Endothelial cell of hepatic sinusoid (primary cell): ENCODE measurements around the gene TCF7L1.

ENCODE experiments used
- in situ Hi-C: cut with HindIII; loops from 2 replicates; pipeline ENCODE4 v1.10.0; 2017; ENCODE audit warnings: low sequenced_read_pairs

TCF7L1 gene

GRCh38 chr2:85130407-85130806 lies 2.8 kb upstream of the TCF7L1 start:
- in situ Hi-C loops: no loop called here

GRCh38 chr2:85131116-85131515 lies 2.1 kb upstream of the TCF7L1 start:
- in situ Hi-C loops: no loop called here

GRCh38 chr2:85132397-85132796 lies 795 bp upstream of the TCF7L1 start:
- in situ Hi-C loops: no loop called here

GRCh38 chr2:85133751-85134254 lies 611 bp downstream of the TCF7L1 start:
- in situ Hi-C loops: no loop called here

GRCh38 chr2:85134255-85134895 lies 1.2 kb downstream of the TCF7L1 start:
- in situ Hi-C loops: no loop called here

GRCh38 chr2:85134896-85135659 lies 1.9 kb downstream of the TCF7L1 start:
- in situ Hi-C loops: no loop called here

- in situ Hi-C loops: no loop called here
Observed at GRCh38 chr2:85135660-85135914, 2.4 kb downstream of the TCF7L1 start.

GRCh38 chr2:85137156-85137555 lies 4.0 kb downstream of the TCF7L1 start:
- in situ Hi-C loops: no loop called here

GRCh38 chr2:85143463-85144082 lies 10.4 kb downstream of the TCF7L1 start:
- in situ Hi-C loops: no loop called here

- in situ Hi-C loops: loop anchor here (5.0 kb wide), 3 partner anchors 37 to 142 kb away; no protein-coding TSS in a partner anchor
Observed at GRCh38 chr2:85145116-85145820, 12.1 kb downstream of the TCF7L1 start.

- in situ Hi-C loops: loop anchor here (5.0 kb wide), 3 partner anchors 34 to 139 kb away; no protein-coding TSS in a partner anchor
Observed at GRCh38 chr2:85148190-85148589, 15.0 kb downstream of the TCF7L1 start.

GRCh38 chr2:85151026-85151425 lies 17.8 kb downstream of the TCF7L1 start:
- in situ Hi-C loops: loop anchor here (10.0 kb wide), 1 partner anchor 176 kb away; the partner anchor contains the start of gene KCMF1

- in situ Hi-C loops: loop anchor here (10.0 kb wide), 1 partner anchor 178 kb away; the partner anchor contains the start of gene KCMF1
Observed at GRCh38 chr2:85152895-85153294, 19.7 kb downstream of the TCF7L1 start.

GRCh38 chr2:85154048-85154753 lies 21.0 kb downstream of the TCF7L1 start:
- in situ Hi-C loops: loop anchor here (10.0 kb wide), 1 partner anchor 179 kb away; the partner anchor contains the start of gene KCMF1

- in situ Hi-C loops: loop anchor here (10.0 kb wide), 1 partner anchor 180 kb away; the partner anchor contains the start of gene KCMF1
Observed at GRCh38 chr2:85155082-85155481, 21.9 kb downstream of the TCF7L1 start.

GRCh38 chr2:85156153-85156552 lies 23.0 kb downstream of the TCF7L1 start:
- in situ Hi-C loops: loop anchor here (10.0 kb wide), 1 partner anchor 181 kb away; the partner anchor contains the start of gene KCMF1

GRCh38 chr2:85156619-85157018 lies 23.4 kb downstream of the TCF7L1 start:
- in situ Hi-C loops: loop anchor here (10.0 kb wide), 1 partner anchor 182 kb away; the partner anchor contains the start of gene KCMF1

- in situ Hi-C loops: loop anchor here (10.0 kb wide), 1 partner anchor 183 kb away; the partner anchor contains the start of gene KCMF1
Observed at GRCh38 chr2:85157345-85157744, 24.2 kb downstream of the TCF7L1 start.

- in situ Hi-C loops: loop anchor here (10.0 kb wide), 1 partner anchor 184 kb away; the partner anchor contains the start of gene KCMF1
Observed at GRCh38 chr2:85158559-85159273, 25.5 kb downstream of the TCF7L1 start.
